OCI-LY1 (cell line): Measurements from ENCODE around the gene CALHM1.

Experiments used
- EZH2 ChIP-seq: fragments of 200-600 bp; sonication (generic), shearing (Covaris generic); IDR thresholded peaks from 2 replicates; pipeline ENCODE4 v1.8.0; 2017; ENCODE audit warnings: borderline replicate concordance, mixed run types, mild to moderate bottlenecking, antibody characterized with exemption, low read length, moderate library complexity, mixed read lengths
- TF ChIP-seq, protein P1 (sequence below): fragments of 200-600 bp; sonication (generic), shearing (Covaris generic); IDR thresholded peaks from 2 replicates; pipeline ENCODE4 v1.5.1; 2017; ENCODE audit warnings: mild to moderate bottlenecking, antibody characterized with exemption, low read length, moderate library complexity, mixed read lengths

DNA sequence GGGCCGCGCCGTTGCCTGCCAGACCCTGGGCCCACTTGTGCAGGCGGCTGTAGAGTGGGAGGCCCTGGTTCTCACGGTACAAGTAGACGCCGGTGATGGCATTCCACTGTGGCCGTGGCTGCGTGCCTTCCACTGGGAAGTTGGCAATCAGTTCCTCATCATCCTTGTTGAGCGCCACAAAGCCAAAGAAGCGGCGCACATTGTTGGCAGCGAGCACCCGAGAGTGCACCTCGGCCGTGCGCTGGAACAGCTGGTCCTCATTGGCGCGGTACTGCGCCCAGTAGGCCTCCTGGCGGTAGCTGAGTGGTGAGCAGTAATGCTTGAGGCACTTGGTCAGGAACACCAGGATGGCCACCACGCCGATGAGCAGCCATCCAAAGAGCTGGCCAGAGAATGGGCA is 11.5 kb downstream of the CALHM1 start:
- TF ChIP-seq, protein P1, sequence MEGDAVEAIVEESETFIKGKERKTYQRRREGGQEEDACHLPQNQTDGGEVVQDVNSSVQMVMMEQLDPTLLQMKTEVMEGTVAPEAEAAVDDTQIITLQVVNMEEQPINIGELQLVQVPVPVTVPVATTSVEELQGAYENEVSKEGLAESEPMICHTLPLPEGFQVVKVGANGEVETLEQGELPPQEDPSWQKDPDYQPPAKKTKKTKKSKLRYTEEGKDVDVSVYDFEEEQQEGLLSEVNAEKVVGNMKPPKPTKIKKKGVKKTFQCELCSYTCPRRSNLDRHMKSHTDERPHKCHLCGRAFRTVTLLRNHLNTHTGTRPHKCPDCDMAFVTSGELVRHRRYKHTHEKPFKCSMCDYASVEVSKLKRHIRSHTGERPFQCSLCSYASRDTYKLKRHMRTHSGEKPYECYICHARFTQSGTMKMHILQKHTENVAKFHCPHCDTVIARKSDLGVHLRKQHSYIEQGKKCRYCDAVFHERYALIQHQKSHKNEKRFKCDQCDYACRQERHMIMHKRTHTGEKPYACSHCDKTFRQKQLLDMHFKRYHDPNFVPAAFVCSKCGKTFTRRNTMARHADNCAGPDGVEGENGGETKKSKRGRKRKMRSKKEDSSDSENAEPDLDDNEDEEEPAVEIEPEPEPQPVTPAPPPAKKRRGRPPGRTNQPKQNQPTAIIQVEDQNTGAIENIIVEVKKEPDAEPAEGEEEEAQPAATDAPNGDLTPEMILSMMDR = no peak
- no peak for TF ChIP-seq EZH2
